Astrocyte (in vitro differentiated cells and primary cell): ENCODE measurements around the gene ZBTB45. TPM values are rescaled to one million over a fixed set of nuclear protein-coding genes. Genes with fewer than 3 reads are reported as not detected.

Experiments used
- DNase-seq: peaks from one replicate; pipeline ENCODE4 v3.0.0-alpha.2; 2010; ENCODE audit warnings: low read depth
- FAIRE-seq: peaks from 2 replicates; lab custom pipeline; 2011; peaks lifted over from hg19 to GRCh38; lab: Jason Lieb, UNC
- H2AFZ ChIP-seq: 2 replicates; pipeline ENCODE4 v1.6.0; 2012; ENCODE audit warnings: low read depth, low read length, inconsistent platforms
- H3K27ac ChIP-seq: 2 replicates; pipeline ENCODE4 v1.5.1; 2011; ENCODE audit warnings: low read depth, low read length, inconsistent platforms
- H3K27me3 ChIP-seq: 2 replicates; pipeline ENCODE4 v1.6.0; 2011; ENCODE audit warnings: low read length, inconsistent platforms; ENCODE audit not compliant: insufficient read depth
- H3K36me3 ChIP-seq: 2 replicates; pipeline ENCODE4 v1.5.1; 2011; ENCODE audit warnings: low read length, inconsistent platforms; ENCODE audit not compliant: insufficient read depth
- H3K4me1 ChIP-seq: 2 replicates; pipeline ENCODE4 v1.5.1; 2011; ENCODE audit warnings: low read length, inconsistent platforms; ENCODE audit not compliant: insufficient read depth
- H3K4me2 ChIP-seq: 2 replicates; pipeline ENCODE4 v1.6.0; 2012; ENCODE audit warnings: low read length, inconsistent platforms
- H3K4me3 ChIP-seq: 2 replicates; pipeline ENCODE4 v1.5.1; 2011; ENCODE audit warnings: low read depth, mild to moderate bottlenecking, low read length, inconsistent platforms; ENCODE audit not compliant: insufficient read depth
- H3K79me2 ChIP-seq: 2 replicates; pipeline ENCODE4 v1.6.0; 2012; ENCODE audit warnings: mild to moderate bottlenecking, low read length, inconsistent platforms; ENCODE audit not compliant: insufficient read depth
- H3K9ac ChIP-seq: 2 replicates; pipeline ENCODE4 v1.6.0; 2012; ENCODE audit warnings: mild to moderate bottlenecking, low read length, inconsistent platforms
- H3K9me3 ChIP-seq: 2 replicates; pipeline ENCODE4 v1.5.1; 2012; ENCODE audit warnings: low read depth, mild to moderate bottlenecking, low read length, inconsistent platforms; ENCODE audit not compliant: insufficient read depth
- H4K20me1 ChIP-seq: 2 replicates; pipeline ENCODE4 v1.6.0; 2012; ENCODE audit warnings: low read length, inconsistent platforms; ENCODE audit not compliant: insufficient read depth
- H3K27ac Mint-ChIP-seq: one replicate; pipeline ENCODE4 v1.8.0; 2021; ENCODE audit warnings: mild to moderate bottlenecking, mixed read lengths; ENCODE audit not compliant: unreplicated experiment
- H3K27me3 Mint-ChIP-seq: one replicate; pipeline ENCODE4 v1.8.0; 2021; ENCODE audit warnings: low read depth, mixed read lengths; ENCODE audit not compliant: unreplicated experiment
- H3K36me3 Mint-ChIP-seq: one replicate; pipeline ENCODE4 v1.8.0; 2021; ENCODE audit warnings: low read depth, mixed read lengths; ENCODE audit not compliant: unreplicated experiment
- H3K4me1 Mint-ChIP-seq: one replicate; pipeline ENCODE4 v1.8.0; 2021; ENCODE audit warnings: low read depth, mixed read lengths; ENCODE audit not compliant: unreplicated experiment
- H3K4me3 Mint-ChIP-seq: one replicate; pipeline ENCODE4 v1.8.0; 2021; ENCODE audit warnings: mild to moderate bottlenecking, moderate library complexity, mixed read lengths; ENCODE audit not compliant: unreplicated experiment
- H3K9me3 Mint-ChIP-seq: one replicate; pipeline ENCODE4 v1.8.0; 2021; ENCODE audit warnings: mild to moderate bottlenecking, mixed read lengths; ENCODE audit not compliant: unreplicated experiment
- CTCF ChIP-seq: IDR thresholded peaks from 2 replicates; pipeline ENCODE4 v1.5.1; 2011; ENCODE audit warnings: low read depth, mild to moderate bottlenecking, inconsistent platforms, low read length, moderate library complexity; ENCODE audit not compliant: insufficient read depth
- EZH2 ChIP-seq: IDR thresholded peaks from 2 replicates; pipeline ENCODE4 v1.6.1; 2012; ENCODE audit warnings: mild to moderate bottlenecking, low read length, inconsistent platforms; ENCODE audit not compliant: insufficient read depth
- total RNA-seq: library from RNA; stranded (reverse); gene quantifications from 2 replicates; pipeline ENCODE4 v1.2.1, GENCODE V29; 2021

ZBTB45 gene
- total RNA-seq, 1 donor from 2014 or later, result 16.3 TPM

GRCh38 chr19:58550362-58551122 lies 30.9 kb upstream of the ZBTB45 start:
- H3K9me3 Mint-ChIP-seq, result no peaks in the 10 kb centered on the region
- Histone ChIP-seq H3K36me3 (peaks cover 56% of the 10 kb centered on the region), H3K27ac (no peak overlapping the region), H4K20me1 (peaks cover 70% of the 10 kb centered on the region), H2AFZ (no peak overlapping the region), H3K4me2 (no peak overlapping the region), H3K79me2 (peaks cover 81% of the 10 kb centered on the region), H3K4me3 (no peak overlapping the region), H3K27me3 (no peaks in the 10 kb centered on the region), H3K9ac (no peak overlapping the region), H3K4me1 (peaks cover 27% of the 10 kb centered on the region), H3K9me3 (no peaks in the 10 kb centered on the region)
- peaks cover 33% of the 10 kb centered on the region for H3K4me1 Mint-ChIP-seq
- H3K27ac Mint-ChIP-seq, result no peak overlapping the region
- no peak overlapping the region for H3K4me3 Mint-ChIP-seq
- H3K27me3 Mint-ChIP-seq, result no peaks in the 10 kb centered on the region
- H3K36me3 Mint-ChIP-seq, result peaks cover 36% of the 10 kb centered on the region
- TF ChIP-seq EZH2 (no peak), CTCF (no peak)
- FAIRE-seq (no peak), DNase-seq (no peak)

- Mint-ChIP-seq H3K4me1 (peaks cover 27% of the 10 kb centered on the region), H3K9me3 (no peaks in the 10 kb centered on the region), H3K4me3 (no peak overlapping the region), H3K27me3 (no peaks in the 10 kb centered on the region), H3K36me3 (peaks cover 32% of the 10 kb centered on the region), H3K27ac (no peak overlapping the region)
- no peak for FAIRE-seq
- TF ChIP-seq CTCF, result no peak
- TF ChIP-seq EZH2, result no peak
- Histone ChIP-seq H3K27me3 (no peaks in the 10 kb centered on the region), H3K79me2 (peaks cover 88% of the 10 kb centered on the region), H3K4me2 (no peak overlapping the region), H2AFZ (no peak overlapping the region), H3K9me3 (no peaks in the 10 kb centered on the region), H3K4me1 (peaks cover 23% of the 10 kb centered on the region), H3K36me3 (peaks cover 56% of the 10 kb centered on the region), H3K4me3 (no peak overlapping the region), H4K20me1 (peaks cover 77% of the 10 kb centered on the region), H3K9ac (no peak overlapping the region), H3K27ac (no peak overlapping the region)
- no peak for DNase-seq
Measured at GRCh38 chr19:58549664-58550361, 30.2 kb upstream of the ZBTB45 start.
